Hepatocyte (in vitro differentiated cells): ENCODE measurements around the gene CTNNA1. TPM values are rescaled to one million over a fixed set of nuclear protein-coding genes. Genes with fewer than 3 reads are reported as not detected.

Experiments used
- DNase-seq: peaks from one replicate; pipeline ENCODE4 v3.0.0-alpha.2; 2016; ENCODE audit warnings: low spot score
- H2AFZ ChIP-seq: fragments of 200-600 bp; sonication (generic); 2 replicates; pipeline ENCODE4 v1.6.0; 2016; ENCODE audit warnings: antibody characterized with exemption, mild to moderate bottlenecking
- H3K27ac ChIP-seq: fragments of 200-600 bp; sonication (generic); 2 replicates; pipeline ENCODE4 v1.5.1; 2016; ENCODE audit warnings: mild to moderate bottlenecking
- H3K27me3 ChIP-seq: fragments of 200-600 bp; sonication (generic); 2 replicates; pipeline ENCODE4 v1.6.1; 2016
- H3K36me3 ChIP-seq: fragments of 200-600 bp; sonication (generic); replicated peaks from 2 replicates; pipeline ENCODE4 v1.5.1; 2016; ENCODE audit warnings: low read depth; ENCODE audit not compliant: insufficient read depth
- H3K4me1 ChIP-seq: fragments of 200-600 bp; sonication (generic); 2 replicates; pipeline ENCODE4 v1.5.1; 2016; ENCODE audit warnings: mild to moderate bottlenecking, moderate library complexity; ENCODE audit not compliant: insufficient read depth
- H3K4me2 ChIP-seq: fragments of 200-600 bp; sonication (generic); 2 replicates; pipeline ENCODE4 v1.6.0; 2016
- H3K4me3 ChIP-seq: fragments of 200-600 bp; sonication (generic); 2 replicates; pipeline ENCODE4 v1.5.1; 2016; ENCODE audit warnings: mild to moderate bottlenecking
- H3K79me2 ChIP-seq: fragments of 200-600 bp; sonication (generic); 2 replicates; pipeline ENCODE4 v1.6.0; 2017; ENCODE audit warnings: mild to moderate bottlenecking
- H3K9me2 ChIP-seq: fragments of 200-600 bp; sonication (generic); replicated peaks from 2 replicates; pipeline ENCODE4 v1.6.0; 2017; ENCODE audit warnings: mild to moderate bottlenecking; ENCODE audit not compliant: insufficient read depth
- H3K9me3 ChIP-seq: fragments of 200-600 bp; sonication (generic); 2 replicates; pipeline ENCODE4 v1.5.1; 2016; ENCODE audit warnings: low read depth, mild to moderate bottlenecking
- H4K20me1 ChIP-seq: fragments of 200-600 bp; sonication (generic); 2 replicates; pipeline ENCODE4 v1.6.0; 2016; ENCODE audit warnings: mild to moderate bottlenecking; ENCODE audit not compliant: insufficient read depth, poor library complexity, severe bottlenecking
- CTCF ChIP-seq: fragments of 200-600 bp; sonication (generic); IDR thresholded peaks from 2 replicates; pipeline ENCODE4 v1.5.1; 2016; ENCODE audit warnings: antibody characterized with exemption, mild to moderate bottlenecking; ENCODE audit not compliant: poor library complexity
- EZH2 ChIP-seq: fragments of 200-600 bp; sonication (generic); IDR thresholded peaks from 2 replicates; pipeline ENCODE4 v1.6.1; 2016; ENCODE audit warnings: antibody characterized with exemption, mild to moderate bottlenecking, borderline replicate concordance
- EZH2phosphoT487 ChIP-seq: fragments of 200-600 bp; sonication (generic); IDR thresholded peaks from one replicate; pipeline ENCODE4 v1.6.1; 2018; ENCODE audit warnings: antibody characterized with exemption, mild to moderate bottlenecking, low read depth, moderate library complexity; ENCODE audit not compliant: unreplicated experiment, severe bottlenecking
- WGBS: methylation state at CpG from one replicate; pipeline ENCODE4 v1.1.6; 2016; ENCODE audit warnings: low lambda C conversion rate; ENCODE audit errors: missing lambda C conversion rate; 5-methylcytosine and 5-hydroxymethylcytosine counted together
- polyA plus RNA-seq: library from polyadenylated mRNA; unstranded; fragments of >200 nt; fragmentation: Nextera tagmentation; extraction: Ambion mirVana; gene quantifications from 2 replicates; pipeline ENCODE4 v1.2.1, GENCODE V29; 2016
- total RNA-seq: library from RNA; depleted of rRNA; stranded (reverse); fragments of >200 nt; gene quantifications from 2 replicates; pipeline ENCODE4 v1.2.3, GENCODE V29; 2014

CTNNA1 gene
- total and polyA plus RNA-seq, 2 experiments from 2014 or later: 152 to 349 TPM

- no peak overlapping the region for H3K4me3 ChIP-seq
- H3K36me3 ChIP-seq: no peaks in the 10 kb centered on the region
- H2AFZ ChIP-seq: no peak overlapping the region
- H3K79me2 ChIP-seq: no peaks in the 10 kb centered on the region
- WGBS: 39% methylated on average over 12 of the region's 12 CpGs
- no peaks in the 10 kb centered on the region for H3K27me3 ChIP-seq
- DNase-seq: no peak
- H4K20me1 ChIP-seq: no peaks in the 10 kb centered on the region
- H3K4me2 ChIP-seq: peak overlapping the region; percentile 6
- peaks cover 13% of the 10 kb centered on the region for H3K4me1 ChIP-seq
- H3K27ac ChIP-seq: no peak overlapping the region
- no peaks in the 10 kb centered on the region for H3K9me3 ChIP-seq
- H3K9me2 ChIP-seq: no peaks in the 10 kb centered on the region
- TF ChIP-seq EZH2: no peak
- TF ChIP-seq CTCF: no peak
- no peak for TF ChIP-seq EZH2phosphoT487
Measured at GRCh38 chr5:138955013-138955660, 201.9 kb downstream of the CTNNA1 start.

- Histone ChIP-seq H3K36me3 (no peaks in the 10 kb centered on the region), H3K79me2 (no peaks in the 10 kb centered on the region), H3K4me3 (no peak overlapping the region), H2AFZ (no peak overlapping the region), H3K4me2 (no peak overlapping the region), H3K4me1 (peaks cover 13% of the 10 kb centered on the region), H3K27ac (no peak overlapping the region), H3K9me2 (no peaks in the 10 kb centered on the region), H3K9me3 (no peaks in the 10 kb centered on the region), H4K20me1 (no peaks in the 10 kb centered on the region), H3K27me3 (no peaks in the 10 kb centered on the region)
- 86% methylated on average over 9 of the region's 9 CpGs for WGBS
- no peak for DNase-seq
- TF ChIP-seq EZH2 (no peak), CTCF (no peak), EZH2phosphoT487 (no peak)
Measured at GRCh38 chr5:138955671-138956295, 202.6 kb downstream of the CTNNA1 start.

- TF ChIP-seq EZH2phosphoT487: no peak
- no peak for TF ChIP-seq EZH2
- TF ChIP-seq CTCF: no peak
- Histone ChIP-seq H3K9me3 (no peaks in the 10 kb centered on the region), H3K4me1 (peaks cover 13% of the 10 kb centered on the region), H2AFZ (no peak overlapping the region), H3K4me2 (no peak overlapping the region), H3K79me2 (no peaks in the 10 kb centered on the region), H3K4me3 (no peak overlapping the region), H3K27ac (no peak overlapping the region), H3K36me3 (no peaks in the 10 kb centered on the region), H3K27me3 (no peaks in the 10 kb centered on the region), H4K20me1 (no peaks in the 10 kb centered on the region), H3K9me2 (no peaks in the 10 kb centered on the region)
- no peak for DNase-seq
- WGBS: 100% methylated on average over 1 of the region's 1 CpG
Measured at GRCh38 chr5:138956801-138957200, 203.6 kb downstream of the CTNNA1 start.
